Peyer's patch (tissue), 4 donors: Measurements from ENCODE around the gene ACSS1. TPM values are rescaled to one million over a fixed set of nuclear protein-coding genes. Genes with fewer than 3 reads are reported as not detected.

Source experiments
- DNase-seq, 3 donors: peaks; one replicate each; pipeline ENCODE4 v3.0.0-alpha.2; 2017 to 2019
- H3K27ac ChIP-seq, 4 donors: fragments of 200-600 bp; sonication (generic); one replicate each; pipeline ENCODE4 v1.5.1; 2016 to 2019
- H3K27me3 ChIP-seq, 2 donors: fragments of 200-600 bp; sonication (generic); one replicate each; pipeline ENCODE4 v1.5.1; 2019
- H3K36me3 ChIP-seq, 3 donors: fragments of 200-600 bp; sonication (generic); one replicate each; pipeline ENCODE4 v1.5.1; 2016 to 2019
- H3K4me1 ChIP-seq, 4 donors: fragments of 200-600 bp; sonication (generic); one replicate each; pipeline ENCODE4 v1.5.1; 2016 to 2019
- H3K4me3 ChIP-seq, 4 donors: fragments of 200-600 bp; sonication (generic); 1 replicate in 3 of 4; 2 replicates in 1 of 4; pipeline ENCODE4 v1.5.1; 2016 to 2019; ENCODE audit warnings: mild to moderate bottlenecking in 1 of 4
- H3K9me3 ChIP-seq, 4 donors: fragments of 200-600 bp; sonication (generic); one replicate each; pipeline ENCODE4 v1.5.1; 2016 to 2019; ENCODE audit warnings: mild to moderate bottlenecking in 1 of 4
- CTCF ChIP-seq, 6 experiments: fragments of 450-650 bp in 4 of 6; fragments of 200-600 bp in 2 of 6; sonication (generic) in 1 of 6; IDR thresholded peaks; one replicate each; pipeline ENCODE4 v1.5.1; 2017 to 2019; ENCODE audit warnings: antibody characterized with exemption in 6 of 6, mild to moderate bottlenecking in 3 of 6, moderate library complexity in 1 of 6
- POLR2A ChIP-seq, 2 donors: fragments of 450-650 bp; IDR thresholded peaks; one replicate each; pipeline ENCODE4 v1.5.1; 2017; ENCODE audit warnings: antibody characterized with exemption in 2 of 2, mild to moderate bottlenecking in 2 of 2, moderate library complexity in 2 of 2
- total RNA-seq, 4 donors: library from RNA; depleted of rRNA; stranded (reverse); fragments of >200 nt; gene quantifications; one replicate each; pipeline ENCODE4 v1.1.0, GENCODE V29; 2016

The ACSS1 gene
- total RNA-seq, 4 donors from 2014 or later, result 49.5 to 160 (median 134) TPM

- TF ChIP-seq POLR2A (IDR thresholded peaks at IDR 0.05) (no peak), CTCF (IDR thresholded peaks at IDR 0.05) (no peak)
- no peaks in the 10 kb centered on the region for H3K27me3 ChIP-seq
- peaks cover 0 to 51% (median 0%) of the 10 kb centered on the region in 3 donors for H3K36me3 ChIP-seq
- H3K4me3 ChIP-seq, result no peak overlapping the region
- H3K4me1 ChIP-seq, result peaks cover 0 to 9% (median 0%) of the 10 kb centered on the region in 4 donors
- DNase-seq, result no peak
- H3K27ac ChIP-seq, result no peak overlapping the region
- H3K9me3 ChIP-seq, result peaks cover 0 to 5% (median 0%) of the 10 kb centered on the region in 4 donors
These were observed 77.5 kb downstream of the ACSS1 start for GRCh38 chr20:24980291-24981053.

GRCh38 chr20:24979036-24979960, 78.6 kb downstream of the ACSS1 start:
- no peaks in the 10 kb centered on the region for H3K4me1 ChIP-seq
- peaks cover 0 to 51% (median 0%) of the 10 kb centered on the region in 3 donors for H3K36me3 ChIP-seq
- no peak for TF ChIP-seq POLR2A (IDR thresholded peaks at IDR 0.05)
- TF ChIP-seq CTCF (IDR thresholded peaks at IDR 0.05), result no peak
- peaks cover 0 to 5% (median 0%) of the 10 kb centered on the region in 4 donors for H3K9me3 ChIP-seq
- H3K4me3 ChIP-seq, result no peak overlapping the region
- no peak for DNase-seq
- H3K27ac ChIP-seq, result no peak overlapping the region
- no peaks in the 10 kb centered on the region for H3K27me3 ChIP-seq

- Histone ChIP-seq H3K4me1 (no peaks in the 10 kb centered on the region), H3K27me3 (no peaks in the 10 kb centered on the region), H3K36me3 (peaks cover 0 to 51% (median 0%) of the 10 kb centered on the region in 3 donors), H3K27ac (no peak overlapping the region), H3K4me3 (no peak overlapping the region), H3K9me3 (peaks cover 0 to 5% (median 0%) of the 10 kb centered on the region in 4 donors)
- no peak for DNase-seq
- TF ChIP-seq CTCF (IDR thresholded peaks at IDR 0.05) (no peak), POLR2A (IDR thresholded peaks at IDR 0.05) (no peak)
These were observed 79.4 kb downstream of the ACSS1 start for GRCh38 chr20:24978513-24978912.

GRCh38 chr20:24977797-24978196, 80.1 kb downstream of the ACSS1 start:
- TF ChIP-seq CTCF (IDR thresholded peaks at IDR 0.05) (no peak), POLR2A (IDR thresholded peaks at IDR 0.05) (no peak)
- H3K36me3 ChIP-seq, result peaks cover 0 to 50% (median 0%) of the 10 kb centered on the region in 3 donors
- no peaks in the 10 kb centered on the region for H3K27me3 ChIP-seq
- DNase-seq, result no peak
- H3K27ac ChIP-seq, result no peak overlapping the region
- no peaks in the 10 kb centered on the region for H3K4me1 ChIP-seq
- H3K9me3 ChIP-seq, result peaks cover 0 to 5% (median 0%) of the 10 kb centered on the region in 4 donors
- H3K4me3 ChIP-seq, result no peak overlapping the region

- DNase-seq, result no peak
- peaks cover 0 to 50% (median 0%) of the 10 kb centered on the region in 3 donors for H3K36me3 ChIP-seq
- TF ChIP-seq CTCF (IDR thresholded peaks at IDR 0.05) (no peak), POLR2A (IDR thresholded peaks at IDR 0.05) (no peak)
- H3K4me3 ChIP-seq, result no peak overlapping the region
- no peaks in the 10 kb centered on the region for H3K27me3 ChIP-seq
- H3K27ac ChIP-seq, result no peak overlapping the region
- H3K9me3 ChIP-seq, result peaks cover 0 to 5% (median 0%) of the 10 kb centered on the region in 4 donors
- H3K4me1 ChIP-seq, result no peaks in the 10 kb centered on the region
These were observed 80.6 kb downstream of the ACSS1 start for GRCh38 chr20:24977336-24977735.
